NCI-H1105 (cell line): ENCODE results near the gene ROBO4.

Source experiments
- DNase-seq: peaks from one replicate; lab custom pipeline; 2025; lab: John Stamatoyannopoulos, UW

Gene ROBO4

GRCh38 chr11:124918950-124919349 is 21.3 kb upstream of the ROBO4 start, which contains the start of gene HEPN1:
Gene HEPN1 (plus strand): TSS chr11:124919250.
- DNase-seq, result no peak

GRCh38 chr11:124917115-124917637 is 19.5 kb upstream of the ROBO4 start:
- no peak for DNase-seq

GRCh38 chr11:124916370-124916710 is 18.7 kb upstream of the ROBO4 start:
- no peak for DNase-seq

GRCh38 chr11:124915541-124916369 is 18.1 kb upstream of the ROBO4 start:
- DNase-seq, result no peak

GRCh38 chr11:124902616-124903015 is 5.0 kb upstream of the ROBO4 start:
- DNase-seq, result no peak

- no peak for DNase-seq
Observed at GRCh38 chr11:124900464-124900863, 2.8 kb upstream of the ROBO4 start.

GRCh38 chr11:124899383-124900145 is 1.9 kb upstream of the ROBO4 start:
- no peak for DNase-seq

- DNase-seq, result no peak
Observed at GRCh38 chr11:124898711-124899110, 1.0 kb upstream of the ROBO4 start.

- DNase-seq, result no peak
Observed at GRCh38 chr11:124898263-124898680, 607 bp upstream of the ROBO4 start.

- DNase-seq, result no peak
Observed at GRCh38 chr11:124896821-124897391, 759 bp downstream of the ROBO4 start.

GRCh38 chr11:124896071-124896750 is 1.5 kb downstream of the ROBO4 start:
- no peak for DNase-seq

GRCh38 chr11:124895471-124895971 is 2.1 kb downstream of the ROBO4 start:
- DNase-seq, result no peak

- no peak for DNase-seq
Observed at GRCh38 chr11:124894606-124895430, 2.8 kb downstream of the ROBO4 start.

GRCh38 chr11:124893781-124894401 is 3.8 kb downstream of the ROBO4 start:
- DNase-seq, result no peak

- DNase-seq, result no peak
Observed at GRCh38 chr11:124892750-124893454, 4.8 kb downstream of the ROBO4 start.

- DNase-seq, result no peak
Observed at GRCh38 chr11:124892146-124892545, 5.5 kb downstream of the ROBO4 start.

- no peak for DNase-seq
Observed at GRCh38 chr11:124891373-124891861, 6.2 kb downstream of the ROBO4 start.

- no peak for DNase-seq
Observed at GRCh38 chr11:124890683-124891372, 6.8 kb downstream of the ROBO4 start.

GRCh38 chr11:124890151-124890550 is 7.5 kb downstream of the ROBO4 start:
- no peak for DNase-seq
